ENCODE results near the gene KRT37.

GRCh38 chr17:41396340-41396739 is 28.0 kb downstream of the KRT37 start:
- TF ChIP-seq CTCF (IDR thresholded peaks at IDR 0.05) (no peak), POLR2A (IDR thresholded peaks at IDR 0.05) (no peak)

Data from thyroid gland (tissue), 4 donors.